ENCODE data around the gene MBTPS1.
A peak's percentile ranks its signal among the peaks of the same experiment; 100 is the strongest.

The MBTPS1 gene

DNA sequence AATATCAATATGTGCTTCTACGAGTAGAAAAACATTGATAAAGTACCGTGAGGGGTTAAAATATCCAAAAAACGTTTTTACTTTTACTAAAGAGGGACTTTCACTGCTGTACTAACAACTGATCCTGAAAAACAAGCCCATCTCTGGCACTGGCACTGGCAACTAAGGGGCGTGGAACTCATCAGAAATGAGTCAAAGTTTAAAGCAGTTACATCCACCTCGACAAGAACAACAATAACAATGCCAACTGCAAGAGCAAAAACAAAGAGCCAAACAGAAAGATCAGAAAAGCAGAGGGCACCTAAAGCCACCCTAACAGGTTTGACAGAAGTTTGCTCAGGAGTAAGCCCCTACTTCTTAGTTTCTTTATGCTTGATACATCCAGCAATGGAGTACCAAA is 13.1 kb downstream of the MBTPS1 start:
- DNase-seq: no peak

DNA sequence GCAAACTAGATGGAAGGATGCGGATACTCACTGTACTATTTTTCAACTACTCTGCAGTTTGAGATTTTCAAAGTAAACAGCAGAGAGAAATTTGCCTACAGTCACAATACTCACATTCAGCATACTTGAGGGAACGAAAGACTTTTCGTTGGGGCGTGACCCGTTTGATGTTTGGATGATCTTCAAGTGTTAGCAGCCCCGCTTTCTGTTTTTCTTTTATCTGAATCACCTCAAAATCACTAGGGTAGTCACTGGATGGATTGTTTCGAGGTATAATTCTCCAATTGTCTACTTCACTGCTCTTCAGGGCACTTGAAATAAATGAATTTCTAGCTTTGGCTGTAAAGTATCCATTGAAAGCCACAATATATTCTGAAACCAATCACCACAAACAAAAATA is 17.8 kb downstream of the MBTPS1 start:
- no peak for DNase-seq

DNA sequence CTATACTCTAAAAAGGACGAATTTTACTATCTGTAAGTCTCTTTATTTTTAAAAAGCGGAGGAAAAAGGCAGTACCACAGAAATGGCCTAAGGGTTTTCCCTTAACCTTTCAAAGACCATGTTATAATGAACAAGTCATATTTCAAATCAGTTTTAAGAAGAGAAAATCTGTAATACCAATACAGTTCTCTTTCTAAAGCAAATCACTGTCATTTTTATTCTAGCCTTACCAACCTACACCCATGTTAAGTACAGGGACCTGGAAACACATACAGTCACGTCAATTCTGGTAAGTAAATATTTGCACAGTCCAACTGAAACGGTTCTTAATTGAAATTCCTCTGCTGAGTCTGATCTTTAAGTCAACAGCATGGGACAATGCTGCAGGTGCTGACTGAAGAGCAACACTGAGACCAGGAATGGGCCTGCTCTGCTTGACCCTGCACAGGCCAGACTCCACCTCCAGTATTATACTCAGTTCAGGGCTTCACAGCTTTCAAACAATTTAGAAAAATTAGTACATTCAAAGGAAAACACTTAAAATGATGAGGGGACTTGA is 20.2 kb downstream of the MBTPS1 start:
- no peak for DNase-seq

DNA sequence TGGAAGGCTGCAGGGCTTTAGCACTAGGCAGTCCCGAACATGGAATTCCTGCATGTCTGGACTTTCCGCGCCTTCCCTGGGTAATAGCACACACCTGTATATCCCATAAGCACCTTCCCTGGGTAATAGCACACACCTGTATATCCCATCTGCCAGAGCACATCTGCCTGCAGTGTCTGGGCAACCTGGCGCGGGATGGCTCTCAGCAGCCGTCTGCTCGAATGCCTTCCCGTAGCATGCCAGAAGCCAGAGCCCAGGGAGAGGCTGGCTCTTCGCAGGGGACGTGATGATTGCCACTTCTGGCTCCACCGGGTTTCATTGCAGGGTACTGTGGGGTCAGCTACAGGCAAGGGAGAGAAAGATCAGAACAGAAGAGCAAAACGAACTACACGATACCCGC is 21.3 kb downstream of the MBTPS1 start:
- no peak for DNase-seq

DNA sequence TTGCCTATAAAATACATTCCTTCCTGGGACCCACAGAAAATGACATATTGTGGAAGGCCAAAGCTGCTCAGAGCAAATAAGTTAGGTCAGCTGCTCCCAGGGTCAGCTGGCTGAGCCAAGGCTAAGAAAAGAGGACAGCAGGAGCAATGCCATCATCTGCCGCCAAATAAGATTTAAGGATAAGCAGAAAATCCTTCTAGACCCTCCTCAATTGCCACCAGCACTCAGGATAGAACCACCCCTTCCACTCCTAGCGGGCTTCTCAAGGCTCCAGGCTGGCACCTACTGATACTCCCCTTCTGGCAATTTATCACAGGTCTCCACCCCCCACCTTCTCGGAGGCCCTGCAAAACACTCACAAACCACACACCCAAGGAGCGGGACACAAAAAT is 22.9 kb downstream of the MBTPS1 start:
- no peak for DNase-seq

DNA sequence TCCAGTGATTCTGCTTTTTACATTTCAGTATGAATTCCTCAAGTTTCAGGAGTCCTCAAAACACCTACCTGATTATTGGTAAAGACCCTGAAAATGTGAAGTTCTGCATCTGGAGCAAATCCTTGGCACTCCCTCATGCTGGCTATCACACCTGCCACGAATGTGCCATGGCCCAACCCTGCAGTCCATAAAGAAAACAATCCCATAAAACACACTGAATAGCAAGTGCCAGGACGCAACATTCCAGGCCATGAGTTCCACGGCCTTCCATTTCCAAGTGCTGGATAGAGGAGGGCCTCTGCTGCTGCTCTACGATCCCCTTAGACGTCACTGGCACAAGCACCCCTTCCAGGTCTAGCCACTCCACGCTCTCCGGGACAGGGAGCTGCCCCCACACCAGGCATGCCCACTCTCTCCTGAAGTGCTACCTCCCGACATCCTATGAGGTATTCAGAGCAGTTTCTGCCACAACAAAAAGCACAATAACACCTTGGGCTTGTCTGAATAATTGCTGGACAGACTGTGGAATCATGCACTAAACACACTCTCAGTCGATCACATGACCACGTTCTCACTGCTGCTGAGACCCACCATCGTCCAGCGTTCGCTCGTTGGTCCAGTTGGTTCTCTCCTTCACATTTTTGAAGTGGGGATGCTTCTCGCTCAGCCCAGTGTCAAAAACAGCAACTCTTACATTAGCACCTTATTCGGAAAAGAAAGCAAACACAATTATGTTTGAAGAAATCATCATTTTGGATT is 23.4 kb downstream of the MBTPS1 start:
- DNase-seq: no peak

DNA sequence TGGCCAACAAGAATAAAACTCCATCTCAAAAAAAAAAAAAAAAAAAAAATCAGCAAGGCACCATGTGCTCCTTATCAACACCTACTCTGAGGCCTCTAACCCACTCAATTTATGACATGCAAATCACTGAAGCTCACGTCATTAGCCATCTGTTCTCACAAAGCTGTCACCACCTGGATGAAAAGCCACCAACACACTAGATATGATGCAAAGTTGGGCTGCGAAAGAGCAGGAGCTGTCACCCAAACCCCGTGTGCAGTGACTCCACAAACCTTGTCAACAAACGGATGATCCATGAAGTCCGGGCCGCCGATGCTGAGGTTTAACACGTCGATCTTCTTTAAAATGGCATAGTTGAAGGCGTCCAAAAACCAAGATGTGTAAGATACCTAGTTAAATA is 25.3 kb downstream of the MBTPS1 start:
- DNase-seq: no peak

DNA sequence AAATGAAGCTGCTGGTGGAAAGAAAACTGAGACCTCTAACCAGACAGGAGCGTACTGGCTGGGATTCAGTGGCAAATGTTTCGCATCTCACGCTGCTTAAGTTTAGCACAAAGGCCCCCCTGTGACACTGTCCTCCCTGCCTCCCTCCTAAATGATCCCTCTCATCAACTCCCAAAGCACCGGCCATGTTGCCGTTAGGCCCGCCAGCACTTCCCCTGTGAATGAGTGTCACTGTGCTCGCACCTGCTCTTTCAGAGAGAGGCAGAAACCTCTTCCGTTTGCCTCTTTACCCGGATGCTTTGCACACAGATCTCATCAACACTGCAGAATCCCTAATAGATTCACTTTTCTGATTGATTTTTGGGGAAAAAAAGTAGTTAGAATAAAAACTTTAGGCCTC is 26.5 kb downstream of the MBTPS1 start:
- DNase-seq: no peak

DNA sequence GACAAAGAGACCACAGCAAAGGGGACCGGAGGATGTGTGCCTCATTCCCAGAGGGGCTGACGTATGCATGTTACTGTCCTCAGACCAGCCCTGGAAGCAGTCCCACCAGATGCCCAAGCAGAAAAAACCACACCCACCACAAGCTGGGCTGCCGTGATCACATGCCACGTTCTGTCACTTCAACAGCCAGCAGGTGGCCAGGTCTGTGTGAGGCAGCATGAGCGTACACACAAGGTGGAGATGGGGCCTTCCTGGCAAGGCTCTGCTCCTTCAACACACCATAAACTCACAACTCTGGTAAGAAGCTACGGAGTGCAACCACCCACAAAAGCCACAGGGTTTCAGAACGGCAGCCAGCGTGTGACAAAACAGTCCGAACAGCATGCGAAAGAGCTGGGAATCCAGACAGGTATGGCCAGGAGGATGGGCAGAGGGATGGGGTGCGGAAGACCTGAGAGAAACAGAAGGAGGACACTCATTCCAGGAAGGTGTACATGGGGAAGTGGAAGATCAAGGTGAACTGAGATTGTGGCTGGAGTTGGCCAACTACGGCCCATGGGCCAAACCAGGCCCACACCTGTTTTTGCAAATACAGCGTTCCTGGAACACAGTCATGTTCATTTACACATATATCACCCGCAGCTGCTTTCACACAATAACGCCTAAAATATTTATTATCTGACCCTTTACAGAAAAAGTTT is 27.9 kb downstream of the MBTPS1 start:
- no peak for DNase-seq

DNA sequence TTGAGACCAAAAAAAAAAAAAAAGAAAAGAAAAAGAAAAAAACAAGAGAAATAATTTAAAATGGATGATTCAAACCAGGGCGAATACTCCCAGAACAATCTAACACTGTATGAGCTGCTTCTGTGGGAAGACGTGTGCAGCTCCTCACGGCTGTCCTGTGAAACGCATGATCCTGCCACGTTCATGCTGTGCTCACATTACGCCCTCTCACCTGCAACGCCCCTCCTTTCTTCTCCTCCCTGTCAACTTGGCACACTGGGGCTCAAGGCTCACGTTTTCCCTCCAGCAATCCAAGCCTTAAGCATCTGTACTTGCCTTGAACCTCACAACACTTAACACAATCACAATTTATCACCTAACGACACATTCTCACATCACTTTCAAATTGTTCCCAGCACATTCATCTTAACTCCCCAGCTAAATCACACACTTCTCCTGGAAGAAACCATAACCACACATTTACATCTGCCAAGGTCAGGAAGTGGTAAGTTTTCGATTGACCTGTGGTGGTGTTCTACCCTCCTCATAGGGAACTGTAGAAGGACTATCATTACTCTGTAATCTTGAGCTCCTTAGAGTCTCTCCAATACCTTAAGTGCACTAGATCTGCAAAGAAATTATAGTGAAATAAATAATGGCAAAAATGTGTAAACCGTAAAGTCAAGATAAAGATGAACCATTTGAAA is 29.1 kb downstream of the MBTPS1 start:
- DNase-seq: no peak

DNA sequence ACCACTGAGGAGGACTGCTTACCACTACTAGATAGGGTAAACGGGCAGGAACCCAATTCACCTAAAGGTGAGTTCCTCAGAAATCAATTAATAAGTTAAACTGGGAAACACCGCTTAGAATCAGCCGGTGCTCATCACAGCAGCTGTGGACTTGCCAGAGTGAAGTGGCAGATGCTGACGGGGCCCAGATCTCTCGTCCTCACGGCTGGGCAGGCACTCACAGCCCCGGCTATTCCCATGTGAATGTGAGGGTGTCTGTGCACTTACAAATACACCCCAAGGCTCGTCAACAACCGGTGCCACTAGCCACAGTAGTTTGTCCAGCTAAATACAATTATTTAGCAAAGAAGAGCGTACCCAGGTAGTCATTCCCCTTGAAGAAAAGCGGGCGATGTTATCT is 29.7 kb downstream of the MBTPS1 start:
- no peak for DNase-seq

DNA sequence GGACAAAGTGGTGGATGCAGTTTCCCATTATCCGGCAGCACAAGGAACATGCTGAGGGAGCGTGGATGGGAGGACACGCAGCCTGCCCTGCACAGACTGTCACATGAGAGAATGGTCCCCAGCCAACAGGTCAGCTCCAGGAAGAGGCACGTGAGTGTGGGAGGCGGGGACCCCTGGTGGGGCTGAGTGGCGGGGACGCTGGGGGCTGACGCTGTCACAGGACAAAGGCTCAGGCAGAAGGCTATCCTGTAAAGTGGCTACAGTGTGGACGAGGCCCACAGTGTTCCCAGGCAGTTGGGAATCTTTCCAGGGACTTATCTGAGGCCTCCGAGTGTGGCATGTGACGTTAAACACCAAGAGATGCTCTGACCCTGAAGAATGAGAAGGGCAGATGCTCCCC is 30.4 kb downstream of the MBTPS1 start:
- DNase-seq: no peak

DNA sequence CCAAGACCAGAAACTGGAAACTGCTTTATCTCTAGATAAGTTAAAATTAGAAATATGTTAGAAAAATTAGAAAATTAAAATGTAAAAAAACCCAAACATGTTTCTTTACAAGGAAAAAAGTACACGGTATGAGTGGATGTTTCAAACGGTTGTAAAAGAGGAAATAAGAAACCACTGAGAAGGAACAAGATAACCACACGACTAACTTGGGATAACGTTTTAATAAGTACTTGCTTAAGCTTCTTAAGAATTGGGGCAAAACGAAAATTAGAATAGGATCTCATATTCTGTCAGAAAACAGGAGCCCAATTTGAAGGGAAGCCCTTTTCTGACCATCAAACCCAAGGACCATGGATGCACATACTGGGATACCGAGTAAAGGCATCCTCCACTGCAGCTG is 31.0 kb downstream of the MBTPS1 start:
- no peak for DNase-seq

DNA sequence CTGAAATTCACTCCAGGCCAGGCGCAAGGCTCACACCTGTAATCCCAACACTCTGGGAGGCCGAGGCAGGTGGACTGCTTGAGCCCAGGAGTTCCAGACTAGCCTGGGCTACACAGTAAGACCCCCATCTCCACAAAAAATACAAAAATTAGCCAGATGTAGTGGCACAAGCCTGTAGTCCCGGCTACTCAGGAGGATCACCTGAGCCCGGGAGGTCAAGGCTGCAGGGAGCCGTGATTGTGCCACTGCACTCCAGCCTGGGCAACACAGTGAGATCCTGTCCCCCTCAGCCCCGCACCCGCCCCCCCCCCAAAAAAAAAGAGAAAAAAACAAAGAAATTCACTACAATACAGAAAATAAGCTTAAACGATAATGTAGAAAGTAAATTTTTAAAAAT is 31.5 kb downstream of the MBTPS1 start:
- DNase-seq: no peak

DNA sequence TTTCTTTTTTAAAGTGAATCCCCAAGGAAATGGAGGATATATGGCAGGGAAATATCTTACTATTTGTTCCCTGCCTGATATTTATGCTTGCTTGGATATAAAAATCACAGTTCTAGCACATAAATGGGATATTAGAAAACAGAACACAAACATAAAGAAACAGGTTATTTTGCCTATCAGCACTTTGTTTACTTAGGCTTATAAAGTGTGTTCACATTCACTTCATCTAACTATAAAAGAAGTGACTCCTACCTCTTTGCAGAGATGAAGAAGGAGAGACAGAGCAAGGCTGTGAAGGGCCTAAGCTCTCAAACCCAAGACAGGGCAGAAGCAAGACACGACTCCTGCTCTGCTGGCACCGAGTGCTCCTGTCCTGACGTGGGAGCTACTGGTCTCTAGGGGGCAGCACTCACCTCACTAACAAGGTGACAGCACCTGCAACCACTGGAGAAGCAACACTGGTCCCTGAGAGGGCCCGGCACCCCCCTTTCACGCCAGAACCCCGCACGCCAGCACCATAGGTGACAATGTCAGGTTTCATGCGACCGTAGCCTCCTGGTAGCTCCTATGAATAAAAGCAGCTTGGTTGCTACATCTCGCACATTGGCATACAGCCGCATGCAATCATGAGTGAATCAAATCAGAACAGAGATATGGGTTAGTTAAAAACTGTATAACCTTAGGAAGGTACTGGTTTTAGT is 32.0 kb downstream of the MBTPS1 start:
- peak; percentile 41 for DNase-seq

DNA sequence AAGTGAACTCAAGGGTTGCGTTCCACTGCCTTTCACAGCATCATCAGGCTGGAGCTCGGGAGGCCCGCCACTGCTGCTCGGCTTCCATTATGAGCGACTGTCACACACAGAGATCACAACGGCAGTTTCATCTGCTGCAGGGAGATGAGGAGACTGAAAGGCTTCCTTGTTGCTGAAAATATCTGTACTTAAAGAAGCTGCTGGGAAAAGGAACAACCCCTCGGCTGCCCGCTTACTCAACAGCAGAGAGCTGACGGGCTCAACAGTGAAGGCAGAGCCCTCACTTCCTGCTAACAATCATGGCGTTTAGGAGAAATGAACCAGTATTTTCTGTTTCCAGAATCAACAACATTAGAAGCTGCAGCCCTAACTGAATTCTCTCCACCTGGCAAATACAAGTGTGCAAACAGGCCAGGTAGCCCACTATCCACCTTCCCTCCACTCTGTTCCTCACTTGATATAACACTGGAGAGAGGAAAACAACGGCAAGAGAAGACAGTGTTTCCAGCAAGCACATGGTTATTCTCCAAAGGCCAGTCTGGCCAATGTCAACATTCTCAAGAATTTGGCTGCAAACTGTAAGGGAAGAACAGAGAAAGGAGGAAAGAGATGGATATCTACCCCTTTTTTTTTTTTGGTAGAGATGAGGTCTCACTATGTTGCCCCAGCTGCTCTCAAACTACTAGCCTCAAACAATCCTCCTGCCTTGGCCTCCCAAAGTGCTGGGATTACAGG is 33.7 kb downstream of the MBTPS1 start:
- no peak for DNase-seq

DNA sequence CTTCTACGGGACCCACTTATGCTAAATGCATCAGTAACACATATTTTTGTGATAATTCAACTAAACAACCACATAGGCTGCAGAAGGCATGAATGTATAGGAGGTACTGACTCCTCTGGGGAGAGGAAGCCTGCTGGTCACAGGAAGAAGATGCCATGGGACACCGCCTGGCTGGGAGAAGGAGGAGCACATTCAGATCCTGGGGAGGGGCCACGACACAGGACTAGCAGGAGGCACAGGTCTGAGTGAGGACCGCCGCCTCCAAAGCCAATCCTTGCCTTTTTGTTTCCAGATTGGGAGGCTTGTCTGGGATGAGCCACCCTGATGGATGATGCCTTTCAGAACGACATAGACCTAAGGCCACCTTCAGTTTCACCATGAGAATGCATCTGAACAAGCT is 34.6 kb downstream of the MBTPS1 start:
- no peak for DNase-seq

DNA sequence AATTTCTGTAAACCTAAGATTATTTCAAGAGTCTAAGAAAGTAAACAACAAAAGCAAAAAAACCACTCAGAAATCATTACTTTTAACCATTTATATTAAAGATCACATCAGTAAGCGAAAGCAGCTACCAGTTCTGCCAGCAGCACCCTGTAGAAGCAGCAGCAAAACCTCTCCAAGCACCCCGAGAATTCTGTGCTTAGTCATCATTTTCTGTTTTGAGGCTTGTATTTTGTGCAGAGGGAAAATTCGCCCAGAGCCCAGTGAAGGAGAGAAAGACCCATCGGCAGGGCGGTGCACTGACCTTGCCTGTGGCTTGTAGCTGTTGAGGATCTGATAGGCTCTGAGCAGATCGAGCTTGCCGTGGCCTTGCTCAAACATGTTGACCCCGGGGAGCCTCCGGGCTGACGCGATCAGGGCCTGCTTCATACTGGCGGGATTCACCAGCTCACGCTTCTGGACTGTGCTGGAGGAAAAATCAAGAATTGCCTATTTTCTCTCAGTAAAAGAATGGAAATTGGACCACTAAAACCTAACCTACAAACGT is 35.2 kb downstream of the MBTPS1 start:
- DNase-seq: no peak

DNA sequence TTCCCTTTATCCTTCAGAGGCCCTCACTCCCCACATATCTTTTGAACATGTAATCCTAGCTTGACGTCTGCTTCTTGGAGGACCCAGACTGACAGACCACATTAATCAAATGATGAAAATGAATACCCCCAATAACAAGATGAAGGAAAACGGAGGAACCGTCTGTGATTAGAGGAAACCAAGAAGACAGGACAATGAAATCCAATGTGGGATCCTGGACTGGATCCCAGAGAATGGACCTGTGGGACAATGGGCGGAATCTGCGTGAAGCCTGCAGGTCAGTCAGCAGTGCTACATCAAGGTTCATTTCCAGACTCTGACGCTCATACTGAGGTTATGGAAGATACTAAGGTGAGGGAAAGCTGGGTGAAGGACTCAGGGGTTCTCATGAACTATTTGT is 35.9 kb downstream of the MBTPS1 start:
- no peak for DNase-seq

DNA sequence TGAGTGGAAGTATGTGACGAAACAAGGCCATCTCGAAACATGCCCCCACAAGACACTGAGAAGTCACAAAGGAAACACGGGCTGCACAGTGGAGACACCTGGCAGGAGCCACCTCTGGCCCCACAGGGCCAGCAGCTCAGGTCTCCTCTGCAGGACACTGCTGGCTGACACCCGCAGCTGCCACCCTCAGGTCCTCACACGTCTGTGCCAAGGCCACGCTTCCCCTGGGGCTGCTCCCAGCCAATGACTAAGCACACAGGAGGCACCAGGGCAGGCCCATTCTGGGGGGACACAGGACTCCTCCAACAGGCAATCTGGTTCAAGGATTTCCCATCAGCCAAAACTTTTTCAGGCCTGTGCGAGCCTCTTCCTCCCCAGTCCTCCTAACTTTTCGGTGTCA is 36.4 kb downstream of the MBTPS1 start:
- DNase-seq: no peak

DNA sequence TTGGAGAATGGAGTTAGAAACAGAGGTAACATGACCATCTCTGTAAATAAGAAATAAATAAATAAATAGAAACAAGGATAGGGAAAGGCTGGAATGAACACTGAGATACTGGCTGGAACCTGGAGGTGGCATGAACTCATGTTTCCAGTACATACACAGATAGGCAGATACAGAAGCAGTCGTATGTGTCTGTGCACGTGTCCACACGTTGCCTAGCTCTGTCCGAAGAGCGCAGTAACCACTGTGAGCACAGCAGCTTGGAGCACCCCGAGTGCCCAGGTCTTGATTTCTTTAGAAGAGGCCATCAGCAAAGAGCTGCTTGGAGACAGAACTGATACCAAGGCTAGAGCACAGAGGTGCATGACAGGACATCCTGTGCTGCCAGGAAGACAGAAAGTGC is 37.1 kb downstream of the MBTPS1 start:
- DNase-seq: no peak

DNA sequence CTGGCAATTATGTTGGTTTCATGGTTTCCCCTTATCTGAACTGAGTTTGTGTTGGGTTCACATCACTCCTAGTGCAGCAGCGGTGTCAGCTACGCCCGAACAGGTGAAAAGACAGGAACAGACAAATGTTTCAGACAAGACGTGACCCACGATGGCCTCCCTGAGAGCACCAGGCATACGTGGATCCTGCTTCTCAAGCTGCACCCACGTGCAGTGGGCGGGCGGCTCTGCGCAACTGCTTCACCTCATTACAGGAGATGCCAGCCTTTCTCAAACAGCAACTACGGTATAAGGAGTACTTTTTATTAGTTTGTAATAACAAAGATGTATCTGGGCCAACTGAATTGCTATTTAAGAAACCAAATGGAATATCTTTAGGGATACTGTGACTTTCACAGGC is 41.4 kb downstream of the MBTPS1 start:
- DNase-seq: no peak
